Tibial artery (tissue), 4 donors: ENCODE measurements around the gene ARHGEF11.

Experiments used
- DNase-seq, 2 donors: peaks; one replicate each; pipeline ENCODE4 v3.0.0-alpha.2; 2019
- H3K27ac ChIP-seq, 2 donors: fragments of 200-600 bp; sonication (generic) in 1 of 2; 1 replicate in 1 of 2; 2 replicates in 1 of 2; pipeline ENCODE4 v1.5.1; 2018 to 2019; ENCODE audit warnings: mild to moderate bottlenecking in 1 of 2
- H3K27me3 ChIP-seq, 2 donors: fragments of 200-600 bp; sonication (generic) in 1 of 2; one replicate each; pipeline versions ENCODE4 v1.5.1 to v1.6.0; 2016 to 2019
- H3K36me3 ChIP-seq, 3 donors: fragments of 200-600 bp; sonication (generic) in 2 of 3; one replicate each; pipeline ENCODE4 v1.5.1; 2016 to 2019; ENCODE audit warnings: mild to moderate bottlenecking in 2 of 3
- H3K4me1 ChIP-seq, 4 donors: fragments of 200-600 bp; sonication (generic) in 2 of 4; 1 replicate in 3 of 4; 2 replicates in 1 of 4; pipeline ENCODE4 v1.5.1; 2016 to 2019
- H3K4me3 ChIP-seq, 2 donors: fragments of 200-600 bp; sonication (generic) in 1 of 2; 1 replicate in 1 of 2; 2 replicates in 1 of 2; pipeline ENCODE4 v1.5.1; 2018 to 2019; ENCODE audit warnings: mild to moderate bottlenecking in 2 of 2
- H3K9me3 ChIP-seq, 3 donors: fragments of 200-600 bp; sonication (generic) in 1 of 3; one replicate each; pipeline ENCODE4 v1.5.1; 2016 to 2019
- intact Hi-C: fragments of 100-400 bp; cut with DNase I; formaldehyde crosslinking; loops from one replicate; pipeline ENCODE4 v1.15.0; 2023; ENCODE audit warnings: low total_unique reads
- TF ChIP-seq, protein P1 (sequence below), 2 experiments: fragments of 200-600 bp in 1 of 2; fragments of 450-650 bp in 1 of 2; IDR thresholded peaks; one replicate each; pipeline ENCODE4 v1.5.1; 2017 to 2019; ENCODE audit warnings: antibody characterized with exemption in 2 of 2, mild to moderate bottlenecking in 1 of 2, moderate library complexity in 1 of 2

Gene ARHGEF11, protein sequence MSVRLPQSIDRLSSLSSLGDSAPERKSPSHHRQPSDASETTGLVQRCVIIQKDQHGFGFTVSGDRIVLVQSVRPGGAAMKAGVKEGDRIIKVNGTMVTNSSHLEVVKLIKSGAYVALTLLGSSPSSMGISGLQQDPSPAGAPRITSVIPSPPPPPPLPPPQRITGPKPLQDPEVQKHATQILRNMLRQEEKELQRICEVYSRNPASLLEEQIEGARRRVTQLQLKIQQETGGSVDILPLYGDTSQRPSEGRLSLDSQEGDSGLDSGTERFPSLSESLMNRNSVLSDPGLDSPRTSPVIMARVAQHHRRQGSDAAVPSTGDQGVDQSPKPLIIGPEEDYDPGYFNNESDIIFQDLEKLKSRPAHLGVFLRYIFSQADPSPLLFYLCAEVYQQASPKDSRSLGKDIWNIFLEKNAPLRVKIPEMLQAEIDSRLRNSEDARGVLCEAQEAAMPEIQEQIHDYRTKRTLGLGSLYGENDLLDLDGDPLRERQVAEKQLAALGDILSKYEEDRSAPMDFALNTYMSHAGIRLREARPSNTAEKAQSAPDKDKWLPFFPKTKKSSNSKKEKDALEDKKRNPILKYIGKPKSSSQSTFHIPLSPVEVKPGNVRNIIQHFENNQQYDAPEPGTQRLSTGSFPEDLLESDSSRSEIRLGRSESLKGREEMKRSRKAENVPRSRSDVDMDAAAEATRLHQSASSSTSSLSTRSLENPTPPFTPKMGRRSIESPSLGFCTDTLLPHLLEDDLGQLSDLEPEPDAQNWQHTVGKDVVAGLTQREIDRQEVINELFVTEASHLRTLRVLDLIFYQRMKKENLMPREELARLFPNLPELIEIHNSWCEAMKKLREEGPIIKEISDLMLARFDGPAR (N-terminal part only)

DNA sequence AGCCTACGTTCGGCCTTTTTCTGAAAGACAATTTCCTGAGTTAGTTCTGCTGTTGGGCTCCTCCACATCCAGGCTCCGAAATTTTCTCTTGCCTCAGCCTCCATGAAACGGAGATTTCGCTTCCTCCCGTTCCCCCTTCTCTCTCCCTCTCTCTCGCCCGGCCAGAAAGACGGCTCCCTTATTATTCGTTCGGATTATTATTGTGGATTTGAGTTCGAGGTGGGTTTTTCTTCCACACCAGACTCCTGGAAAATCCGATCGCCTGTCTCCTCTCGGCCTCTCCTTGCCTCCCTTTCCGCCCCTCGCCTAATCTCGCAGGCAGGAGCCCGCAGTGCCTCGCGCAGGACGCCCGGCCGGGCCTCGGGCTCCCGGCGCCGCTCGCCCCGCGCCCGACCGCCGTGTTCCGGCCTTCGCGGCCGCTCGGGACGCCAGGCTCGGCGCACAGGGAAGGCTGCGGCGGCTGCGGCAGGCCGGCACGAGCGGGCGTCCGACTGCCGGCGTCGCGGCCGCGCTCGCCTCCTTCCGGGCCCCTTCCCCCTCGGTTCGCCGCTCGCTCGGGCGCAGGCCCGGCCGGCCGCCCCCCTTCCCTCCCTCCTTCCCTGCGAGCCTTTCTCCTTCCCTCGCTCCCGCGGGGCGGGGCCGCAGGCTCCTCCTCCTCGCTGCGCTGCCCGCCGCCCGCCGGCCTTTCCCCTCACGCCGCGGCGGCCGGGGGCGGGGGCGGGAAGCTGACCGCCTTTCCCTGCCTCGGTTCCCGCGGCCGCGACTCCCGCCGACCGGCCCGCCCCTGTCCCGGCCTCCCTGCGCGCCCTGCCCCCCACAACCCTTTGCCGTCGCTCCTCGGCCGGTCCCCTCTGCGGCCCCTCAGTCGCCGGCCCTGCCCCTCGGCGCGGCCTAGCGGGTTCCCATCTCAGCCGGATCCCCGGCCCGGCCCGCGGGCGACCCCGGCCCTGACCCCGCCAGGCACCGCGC lies at the start of gene ARHGEF11:
TSS of gene ARHGEF11 (minus strand) at position 493 of the 969 bp plus-strand sequence. CDS start 1,412 bp downstream, outside the sequence.
- Histone ChIP-seq H3K9me3 (no peaks in the 10 kb centered on the region), H3K36me3 (no peaks in the 10 kb centered on the region), H3K4me3 (peak within 1 kb of the TSS; percentile 60 to 76), H3K27ac (peak within 1 kb of the TSS; percentile 81 to 93), H3K4me1 (peaks cover 0 to 51% (median 33%) of the 10 kb centered on the region in 4 donors), H3K27me3 (no peaks in the 10 kb centered on the region)
- TF ChIP-seq, protein P1, sequence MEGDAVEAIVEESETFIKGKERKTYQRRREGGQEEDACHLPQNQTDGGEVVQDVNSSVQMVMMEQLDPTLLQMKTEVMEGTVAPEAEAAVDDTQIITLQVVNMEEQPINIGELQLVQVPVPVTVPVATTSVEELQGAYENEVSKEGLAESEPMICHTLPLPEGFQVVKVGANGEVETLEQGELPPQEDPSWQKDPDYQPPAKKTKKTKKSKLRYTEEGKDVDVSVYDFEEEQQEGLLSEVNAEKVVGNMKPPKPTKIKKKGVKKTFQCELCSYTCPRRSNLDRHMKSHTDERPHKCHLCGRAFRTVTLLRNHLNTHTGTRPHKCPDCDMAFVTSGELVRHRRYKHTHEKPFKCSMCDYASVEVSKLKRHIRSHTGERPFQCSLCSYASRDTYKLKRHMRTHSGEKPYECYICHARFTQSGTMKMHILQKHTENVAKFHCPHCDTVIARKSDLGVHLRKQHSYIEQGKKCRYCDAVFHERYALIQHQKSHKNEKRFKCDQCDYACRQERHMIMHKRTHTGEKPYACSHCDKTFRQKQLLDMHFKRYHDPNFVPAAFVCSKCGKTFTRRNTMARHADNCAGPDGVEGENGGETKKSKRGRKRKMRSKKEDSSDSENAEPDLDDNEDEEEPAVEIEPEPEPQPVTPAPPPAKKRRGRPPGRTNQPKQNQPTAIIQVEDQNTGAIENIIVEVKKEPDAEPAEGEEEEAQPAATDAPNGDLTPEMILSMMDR (IDR thresholded peaks at IDR 0.05) = no peak
- peak; percentile 89 to 96 for DNase-seq
- intact Hi-C loops = no loop called here

DNA sequence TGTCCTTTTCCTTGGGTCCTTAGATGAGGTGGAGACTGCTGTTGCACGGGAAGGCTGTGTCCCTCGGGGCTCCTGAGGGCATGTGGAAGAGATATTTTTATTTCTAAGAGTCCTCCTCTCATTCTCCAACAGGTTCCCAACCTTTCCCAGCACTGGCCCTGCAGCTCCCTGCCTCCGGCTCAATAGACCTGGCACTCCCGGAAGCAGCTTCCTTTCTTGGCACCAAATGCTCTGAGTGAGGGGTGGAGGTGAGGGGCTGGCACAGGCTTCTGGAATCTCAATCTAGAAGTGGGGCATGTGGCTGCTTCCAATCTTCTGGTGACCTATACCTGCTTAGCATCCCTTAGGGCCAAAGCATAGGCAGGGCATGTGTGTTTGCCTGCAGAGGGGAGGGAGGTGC lies 49.5 kb upstream of the ARHGEF11 start:
- peak in 1 of 2 donors; percentile 37 for DNase-seq
- H3K36me3 ChIP-seq = no peaks in the 10 kb centered on the region
- intact Hi-C loops = no loop called here
- TF ChIP-seq, protein P1 (IDR thresholded peaks at IDR 0.05) = no peak
- no peak overlapping the region for H3K27ac ChIP-seq
- H3K27me3 ChIP-seq = peaks cover 0 to 4% of the 10 kb centered on the region in 2 donors
- no peak overlapping the region for H3K4me3 ChIP-seq
- H3K4me1 ChIP-seq = peaks cover 0 to 15% (median 4%) of the 10 kb centered on the region in 4 donors
- no peaks in the 10 kb centered on the region for H3K9me3 ChIP-seq

DNA sequence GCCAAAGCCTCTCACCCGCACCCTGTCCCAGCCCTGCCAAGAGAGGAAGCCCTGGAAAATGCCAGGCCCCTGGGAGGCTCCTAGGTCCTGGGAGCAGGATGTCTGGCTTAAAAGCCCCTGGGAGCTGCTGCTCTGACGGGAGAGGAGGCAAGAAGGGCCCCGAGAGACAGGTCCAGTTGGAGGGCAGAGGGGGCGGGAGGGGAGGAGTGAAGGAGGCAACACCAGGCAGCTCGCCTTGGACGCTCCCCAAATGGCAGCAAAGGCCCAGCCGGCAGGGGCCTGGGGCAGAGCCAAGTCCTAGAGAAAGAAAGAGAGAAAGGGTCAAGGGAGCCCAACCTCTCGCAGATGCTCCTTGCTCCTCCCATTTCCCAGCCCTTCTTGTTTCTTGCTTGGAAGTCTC lies 47.3 kb upstream of the ARHGEF11 start:
- Histone ChIP-seq H3K4me3 (no peak overlapping the region), H3K9me3 (no peaks in the 10 kb centered on the region), H3K36me3 (no peaks in the 10 kb centered on the region), H3K4me1 (peaks cover 0 to 18% (median 4%) of the 10 kb centered on the region in 4 donors), H3K27me3 (peaks cover 0 to 8% of the 10 kb centered on the region in 2 donors), H3K27ac (no peak overlapping the region)
- intact Hi-C loops = no loop called here
- DNase-seq = peak in 1 of 2 donors; percentile 64
- TF ChIP-seq, protein P1 (IDR thresholded peaks at IDR 0.05) = no peak

DNA sequence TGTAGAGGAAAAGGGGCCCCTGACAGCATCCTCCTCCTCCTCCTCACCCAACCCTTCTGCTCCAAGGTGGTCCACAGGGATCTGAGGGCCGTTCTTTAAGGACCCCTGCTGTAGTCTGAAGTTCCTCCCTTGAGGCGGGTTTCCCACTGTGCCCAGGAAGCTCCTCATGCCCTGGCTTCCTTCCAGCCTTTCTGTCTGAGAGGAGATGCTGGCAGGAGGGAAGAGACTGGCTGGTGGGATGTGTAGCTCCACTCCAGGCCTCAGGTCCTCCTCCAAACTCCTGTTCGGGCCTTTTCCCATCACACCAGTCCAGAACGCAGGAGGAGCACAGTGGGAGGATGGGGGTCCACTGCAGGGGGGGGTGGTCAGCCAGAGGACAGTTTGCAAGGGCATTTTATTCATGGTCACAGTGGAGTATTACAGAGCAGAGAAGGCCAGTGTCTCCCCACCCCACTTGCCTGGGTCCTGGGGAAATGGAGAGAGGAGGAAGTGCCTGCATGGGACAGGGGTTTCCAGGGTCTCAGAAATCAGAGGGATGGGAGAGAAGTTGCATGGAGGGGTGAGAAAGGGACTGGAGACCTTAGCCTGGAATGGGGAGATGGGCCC lies 46.2 kb upstream of the ARHGEF11 start:
- TF ChIP-seq, protein P1 (IDR thresholded peaks at IDR 0.05) = no peak
- no peak overlapping the region for H3K4me3 ChIP-seq
- intact Hi-C loops = no loop called here
- H3K9me3 ChIP-seq = no peaks in the 10 kb centered on the region
- no peak overlapping the region for H3K27ac ChIP-seq
- H3K27me3 ChIP-seq = peaks cover 0 to 8% of the 10 kb centered on the region in 2 donors
- H3K36me3 ChIP-seq = no peaks in the 10 kb centered on the region
- DNase-seq = peak in 1 of 2 donors; percentile 20
- peaks cover 0 to 18% (median 4%) of the 10 kb centered on the region in 4 donors for H3K4me1 ChIP-seq
